ENCODE results near the gene RAET1L. TPM values are rescaled to one million over a fixed set of nuclear protein-coding genes. Genes with fewer than 3 reads are reported as not detected.
A peak's percentile ranks its signal among the peaks of the same experiment; 100 is the strongest.

RAET1L gene
- total and polyA plus RNA-seq, 4 donors: not detected

DNA sequence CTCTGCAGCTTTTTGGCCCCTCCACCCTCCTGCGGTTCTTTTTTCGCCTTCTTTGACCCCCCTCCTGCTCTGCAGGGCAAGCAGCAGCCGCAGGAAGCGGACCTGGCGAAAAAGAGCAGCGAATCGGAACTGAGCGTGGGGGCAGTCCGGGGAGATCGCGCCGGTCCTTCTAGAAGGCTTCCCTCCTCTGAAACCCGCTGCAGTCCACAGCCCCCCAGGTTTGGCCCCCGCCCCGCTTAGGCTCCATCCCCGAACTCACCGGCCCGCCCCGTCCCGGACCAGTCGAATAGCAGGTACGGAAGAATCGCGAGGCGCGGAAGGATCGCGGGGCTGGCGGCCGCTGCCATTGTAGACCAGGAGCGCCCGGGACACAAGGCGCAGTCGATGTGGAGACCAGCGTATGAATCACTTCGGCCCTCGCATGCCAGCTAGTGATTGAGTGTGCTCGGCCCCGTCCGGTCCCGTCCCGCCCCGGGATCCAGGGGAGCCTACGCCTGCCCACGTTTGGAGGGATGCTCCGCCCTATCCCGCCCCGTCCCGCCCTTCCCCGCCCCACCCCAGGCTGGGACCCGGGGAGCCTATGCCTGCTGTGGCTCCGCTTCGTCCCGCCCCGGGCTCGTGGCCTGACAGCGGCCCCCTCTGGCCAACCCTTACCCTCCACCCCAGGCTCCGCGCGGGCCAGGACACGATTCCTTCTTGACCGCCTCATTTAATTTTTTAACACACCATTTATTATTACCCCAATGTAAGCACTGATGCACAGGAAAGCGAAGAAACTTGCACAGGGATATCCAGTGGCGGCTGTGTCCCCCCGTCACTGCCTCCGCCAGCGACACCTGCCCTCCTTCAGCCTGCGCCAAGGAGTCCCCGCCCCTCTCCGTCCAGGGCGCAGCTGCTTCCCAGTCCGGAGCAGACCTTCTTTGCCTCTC is 43.7 kb upstream of the RAET1L start, which contains the start of gene ULBP3 (continued):
- TF ChIP-seq, protein P1, sequence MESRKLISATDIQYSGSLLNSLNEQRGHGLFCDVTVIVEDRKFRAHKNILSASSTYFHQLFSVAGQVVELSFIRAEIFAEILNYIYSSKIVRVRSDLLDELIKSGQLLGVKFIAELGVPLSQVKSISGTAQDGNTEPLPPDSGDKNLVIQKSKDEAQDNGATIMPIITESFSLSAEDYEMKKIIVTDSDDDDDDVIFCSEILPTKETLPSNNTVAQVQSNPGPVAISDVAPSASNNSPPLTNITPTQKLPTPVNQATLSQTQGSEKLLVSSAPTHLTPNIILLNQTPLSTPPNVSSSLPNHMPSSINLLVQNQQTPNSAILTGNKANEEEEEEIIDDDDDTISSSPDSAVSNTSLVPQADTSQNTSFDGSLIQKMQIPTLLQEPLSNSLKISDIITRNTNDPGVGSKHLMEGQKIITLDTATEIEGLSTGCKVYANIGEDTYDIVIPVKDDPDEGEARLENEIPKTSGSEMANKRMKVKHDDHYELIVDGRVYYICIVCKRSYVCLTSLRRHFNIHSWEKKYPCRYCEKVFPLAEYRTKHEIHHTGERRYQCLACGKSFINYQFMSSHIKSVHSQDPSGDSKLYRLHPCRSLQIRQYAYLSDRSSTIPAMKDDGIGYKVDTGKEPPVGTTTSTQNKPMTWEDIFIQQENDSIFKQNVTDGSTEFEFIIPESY (IDR thresholded peaks at IDR 0.05): peak; percentile 95
- TF ChIP-seq YY1 (IDR thresholded peaks at IDR 0.05): peak; percentile 79
- TF ChIP-seq JUND (IDR thresholded peaks at IDR 0.05): peak in 1 of 2 donors; percentile 12
- TF ChIP-seq TAF1 (conservative IDR thresholded peaks at IDR 0.05): peak; percentile 75

DNA sequence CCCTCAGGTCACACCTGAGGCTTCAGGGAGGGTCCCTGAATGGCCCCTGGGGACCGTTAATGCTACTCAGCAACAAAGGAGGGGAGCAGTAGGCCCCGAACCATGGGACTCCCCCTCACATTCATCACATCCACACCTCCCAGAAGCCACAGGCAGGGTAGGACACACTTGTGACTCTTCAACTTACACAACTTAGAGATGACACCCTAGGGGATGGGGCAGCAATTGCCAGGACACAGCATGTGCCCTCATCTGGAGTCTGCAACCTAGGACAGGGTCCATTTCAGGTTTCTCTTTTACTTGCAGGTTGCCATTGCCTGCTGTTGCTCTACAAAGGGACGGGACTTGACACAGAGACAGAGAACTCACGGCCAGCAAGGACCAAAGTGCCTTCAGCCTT is 42.8 kb upstream of the RAET1L start:
- Histone ChIP-seq H3K4me3 (ENCODE audit: low read depth in 1 of 3, low read length in 3 of 3) (peak overlapping the region in 2 of 3 donors; percentile 56 to 68), H3K27ac (ENCODE audit: low read depth in 1 of 2, low read length in 2 of 2) (no peak overlapping the region), H3K9ac (ENCODE audit: low read depth in 1 of 2, low read length in 2 of 2) (no peak overlapping the region), H3K27me3 (ENCODE audit: control insufficient read depth in 4 of 4, insufficient read depth in 4 of 4, low read length in 3 of 4) (no peaks in the 10 kb centered on the region), H3K9me3 (ENCODE audit: control insufficient read depth in 4 of 4, low read length in 3 of 4) (no peaks in the 10 kb centered on the region), H3K4me1 (ENCODE audit: control insufficient read depth in 4 of 4, insufficient read depth in 4 of 4, low read length in 3 of 4) (peaks cover 0 to 7% (median 3%) of the 10 kb centered on the region in 4 donors), H3K36me3 (ENCODE audit: control insufficient read depth in 4 of 4, insufficient read depth in 3 of 4, low read depth in 1 of 4, low read length in 3 of 4) (no peaks in the 10 kb centered on the region)
- no peak for DNase-seq (ENCODE audit: low spot score)
- WGBS: 67% methylated on average over 4 of the region's 4 CpGs
- peak in 1 of 2 donors; percentile 23 for TF ChIP-seq HNF4A (conservative IDR thresholded peaks at IDR 0.05)
- no peak for TF ChIP-seq TAF1 (conservative IDR thresholded peaks at IDR 0.05)
- TF ChIP-seq, protein P2, sequence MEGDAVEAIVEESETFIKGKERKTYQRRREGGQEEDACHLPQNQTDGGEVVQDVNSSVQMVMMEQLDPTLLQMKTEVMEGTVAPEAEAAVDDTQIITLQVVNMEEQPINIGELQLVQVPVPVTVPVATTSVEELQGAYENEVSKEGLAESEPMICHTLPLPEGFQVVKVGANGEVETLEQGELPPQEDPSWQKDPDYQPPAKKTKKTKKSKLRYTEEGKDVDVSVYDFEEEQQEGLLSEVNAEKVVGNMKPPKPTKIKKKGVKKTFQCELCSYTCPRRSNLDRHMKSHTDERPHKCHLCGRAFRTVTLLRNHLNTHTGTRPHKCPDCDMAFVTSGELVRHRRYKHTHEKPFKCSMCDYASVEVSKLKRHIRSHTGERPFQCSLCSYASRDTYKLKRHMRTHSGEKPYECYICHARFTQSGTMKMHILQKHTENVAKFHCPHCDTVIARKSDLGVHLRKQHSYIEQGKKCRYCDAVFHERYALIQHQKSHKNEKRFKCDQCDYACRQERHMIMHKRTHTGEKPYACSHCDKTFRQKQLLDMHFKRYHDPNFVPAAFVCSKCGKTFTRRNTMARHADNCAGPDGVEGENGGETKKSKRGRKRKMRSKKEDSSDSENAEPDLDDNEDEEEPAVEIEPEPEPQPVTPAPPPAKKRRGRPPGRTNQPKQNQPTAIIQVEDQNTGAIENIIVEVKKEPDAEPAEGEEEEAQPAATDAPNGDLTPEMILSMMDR (IDR thresholded peaks at IDR 0.05; ENCODE audit: low read depth, low read length, missing input control): no peak

DNA sequence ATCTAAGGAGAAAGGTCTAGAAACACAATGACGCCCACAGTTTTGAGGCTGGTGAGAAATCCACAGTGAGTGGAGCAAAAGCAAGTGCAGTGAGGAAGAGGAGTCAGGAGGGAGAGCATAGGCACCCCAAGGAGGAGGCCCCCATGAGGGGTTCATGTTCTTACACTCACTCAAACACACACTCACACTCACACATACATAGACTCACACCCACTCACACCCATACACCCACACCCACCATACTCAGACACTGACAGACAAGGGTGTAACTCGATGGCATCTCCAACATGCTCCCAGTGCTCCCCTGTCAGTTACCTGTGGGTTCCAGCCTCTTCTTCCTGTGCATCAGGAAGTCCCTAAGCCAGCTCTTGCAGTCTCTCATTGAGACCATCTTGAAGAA is 39.8 kb upstream of the RAET1L start:
- TF ChIP-seq, protein P3, sequence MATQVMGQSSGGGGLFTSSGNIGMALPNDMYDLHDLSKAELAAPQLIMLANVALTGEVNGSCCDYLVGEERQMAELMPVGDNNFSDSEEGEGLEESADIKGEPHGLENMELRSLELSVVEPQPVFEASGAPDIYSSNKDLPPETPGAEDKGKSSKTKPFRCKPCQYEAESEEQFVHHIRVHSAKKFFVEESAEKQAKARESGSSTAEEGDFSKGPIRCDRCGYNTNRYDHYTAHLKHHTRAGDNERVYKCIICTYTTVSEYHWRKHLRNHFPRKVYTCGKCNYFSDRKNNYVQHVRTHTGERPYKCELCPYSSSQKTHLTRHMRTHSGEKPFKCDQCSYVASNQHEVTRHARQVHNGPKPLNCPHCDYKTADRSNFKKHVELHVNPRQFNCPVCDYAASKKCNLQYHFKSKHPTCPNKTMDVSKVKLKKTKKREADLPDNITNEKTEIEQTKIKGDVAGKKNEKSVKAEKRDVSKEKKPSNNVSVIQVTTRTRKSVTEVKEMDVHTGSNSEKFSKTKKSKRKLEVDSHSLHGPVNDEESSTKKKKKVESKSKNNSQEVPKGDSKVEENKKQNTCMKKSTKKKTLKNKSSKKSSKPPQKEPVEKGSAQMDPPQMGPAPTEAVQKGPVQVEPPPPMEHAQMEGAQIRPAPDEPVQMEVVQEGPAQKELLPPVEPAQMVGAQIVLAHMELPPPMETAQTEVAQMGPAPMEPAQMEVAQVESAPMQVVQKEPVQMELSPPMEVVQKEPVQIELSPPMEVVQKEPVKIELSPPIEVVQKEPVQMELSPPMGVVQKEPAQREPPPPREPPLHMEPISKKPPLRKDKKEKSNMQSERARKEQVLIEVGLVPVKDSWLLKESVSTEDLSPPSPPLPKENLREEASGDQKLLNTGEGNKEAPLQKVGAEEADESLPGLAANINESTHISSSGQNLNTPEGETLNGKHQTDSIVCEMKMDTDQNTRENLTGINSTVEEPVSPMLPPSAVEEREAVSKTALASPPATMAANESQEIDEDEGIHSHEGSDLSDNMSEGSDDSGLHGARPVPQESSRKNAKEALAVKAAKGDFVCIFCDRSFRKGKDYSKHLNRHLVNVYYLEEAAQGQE (IDR thresholded peaks at IDR 0.05): no peak
- TF ChIP-seq YY1 (IDR thresholded peaks at IDR 0.05): no peak
- TF ChIP-seq, protein P4, sequence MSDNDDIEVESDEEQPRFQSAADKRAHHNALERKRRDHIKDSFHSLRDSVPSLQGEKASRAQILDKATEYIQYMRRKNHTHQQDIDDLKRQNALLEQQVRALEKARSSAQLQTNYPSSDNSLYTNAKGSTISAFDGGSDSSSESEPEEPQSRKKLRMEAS (IDR thresholded peaks at IDR 0.05): no peak
- no peak for TF ChIP-seq NR2F2 (IDR thresholded peaks at IDR 0.05)
- no peak for TF ChIP-seq RXRA (IDR thresholded peaks at IDR 0.05)
- TF ChIP-seq, protein P1 (IDR thresholded peaks at IDR 0.05): no peak
- TF ChIP-seq HNF4A (conservative IDR thresholded peaks at IDR 0.05): no peak
- no peak for TF ChIP-seq TAF1 (conservative IDR thresholded peaks at IDR 0.05)
- no peak for TF ChIP-seq RAD21 (IDR thresholded peaks at IDR 0.05)
- no peak for TF ChIP-seq FOXA2 (IDR thresholded peaks at IDR 0.05)
- no peak for TF ChIP-seq HNF4G (IDR thresholded peaks at IDR 0.05)
- H3K4me1 ChIP-seq (ENCODE audit: control insufficient read depth in 4 of 4, insufficient read depth in 4 of 4, low read length in 3 of 4): peaks cover 0 to 7% (median 3%) of the 10 kb centered on the region in 4 donors
- no peaks in the 10 kb centered on the region for H3K27me3 ChIP-seq (ENCODE audit: control insufficient read depth in 4 of 4, insufficient read depth in 4 of 4, low read length in 3 of 4)
- no peak overlapping the region for H3K27ac ChIP-seq (ENCODE audit: low read depth in 1 of 2, low read length in 2 of 2)
- DNase-seq (ENCODE audit: low spot score): no peak
- no peak overlapping the region for H3K9ac ChIP-seq (ENCODE audit: low read depth in 1 of 2, low read length in 2 of 2)
- no peak overlapping the region for H3K4me3 ChIP-seq (ENCODE audit: low read depth in 1 of 3, low read length in 3 of 3)
- H3K36me3 ChIP-seq (ENCODE audit: control insufficient read depth in 4 of 4, insufficient read depth in 3 of 4, low read depth in 1 of 4, low read length in 3 of 4): no peaks in the 10 kb centered on the region
- H3K9me3 ChIP-seq (ENCODE audit: control insufficient read depth in 4 of 4, low read length in 3 of 4): no peaks in the 10 kb centered on the region
- WGBS: 96% methylated on average over 2 of the region's 2 CpGs
